Karpas-422 (cell line): ENCODE measurements around the gene MTO1. TPM values are rescaled to one million over a fixed set of nuclear protein-coding genes. Genes with fewer than 3 reads are reported as not detected.
"Not testable (repeated sequence)": the region's sequence is repeated elsewhere in the genome, so short reads cannot be mapped to it uniquely, and the experiment has no call there.

Experiments used
- DNase-seq: peaks from one replicate; pipeline ENCODE4 v3.0.0-alpha.2; 2015
- H2AFZ ChIP-seq: fragments of 200-600 bp; sonication (generic); 2 replicates; pipeline ENCODE4 v1.6.1; 2014; ENCODE audit warnings: antibody characterized with exemption, low read length, mixed read lengths
- H3K27ac ChIP-seq: fragments of 200-600 bp; sonication (generic); 2 replicates; pipeline ENCODE4 v1.5.1; 2014; ENCODE audit warnings: mild to moderate bottlenecking, low read length, moderate library complexity
- H3K27me3 ChIP-seq: fragments of 200-600 bp; sonication (generic); 2 replicates; pipeline ENCODE4 v1.6.1; 2014; ENCODE audit warnings: low read length, mixed read lengths
- H3K36me3 ChIP-seq: fragments of 200-600 bp; sonication (generic); 2 replicates; pipeline ENCODE4 v1.6.1; 2014; ENCODE audit warnings: low read length, mixed read lengths; ENCODE audit not compliant: insufficient read depth
- H3K4me1 ChIP-seq: fragments of 200-600 bp; sonication (generic); 2 replicates; pipeline ENCODE4 v1.6.1; 2014; ENCODE audit warnings: mild to moderate bottlenecking, low read length, mixed read lengths
- H3K4me2 ChIP-seq: fragments of 200-600 bp; sonication (generic); 2 replicates; pipeline ENCODE4 v1.6.1; 2014; ENCODE audit warnings: low read length, low read depth, mild to moderate bottlenecking; ENCODE audit not compliant: poor library complexity, severe bottlenecking
- H3K4me3 ChIP-seq: fragments of 200-600 bp; sonication (generic); 2 replicates; pipeline ENCODE4 v1.5.1; 2014; ENCODE audit warnings: mild to moderate bottlenecking, antibody characterized with exemption, low read length, mixed read lengths
- H3K79me2 ChIP-seq: fragments of 200-600 bp; sonication (generic); 2 replicates; pipeline ENCODE4 v1.6.1; 2014; ENCODE audit warnings: mild to moderate bottlenecking, low read length, mixed read lengths
- H3K9ac ChIP-seq: fragments of 200-600 bp; sonication (generic); 2 replicates; pipeline ENCODE4 v1.6.0; 2014; ENCODE audit warnings: low read length
- H3K9me2 ChIP-seq: fragments of 200-600 bp; sonication (generic), shearing (Covaris generic); replicated peaks from 2 replicates; pipeline ENCODE4 v1.6.0; 2014; ENCODE audit warnings: mild to moderate bottlenecking, low read length, moderate library complexity; ENCODE audit not compliant: insufficient read depth
- H3K9me3 ChIP-seq: fragments of 300-700, 200-600 bp; sonication (generic); 2 replicates; pipeline ENCODE4 v1.6.1; 2014; ENCODE audit warnings: low read length, mixed read lengths
- H4K20me1 ChIP-seq: fragments of 200-600 bp; sonication (generic); 2 replicates; pipeline ENCODE4 v1.6.1; 2014; ENCODE audit warnings: mild to moderate bottlenecking, antibody characterized with exemption, low read length, low read depth; ENCODE audit not compliant: insufficient read depth
- total RNA-seq: library from RNA; depleted of rRNA; stranded (reverse); fragments of >200 nt; shearing (Covaris generic); gene quantifications from 2 replicates; pipeline ENCODE4 v1.2.3, GENCODE V29; 2014; ENCODE audit warnings: low replicate concordance

The MTO1 gene
- total RNA-seq, 1 experiment from 2014 or later, result 65.9 TPM

- Histone ChIP-seq H4K20me1 (no peaks in the 10 kb centered on the region), H3K4me2 (no peak overlapping the region), H3K36me3 (peaks cover under 1% of the 10 kb centered on the region), H3K4me3 (no peak overlapping the region), H3K27me3 (no peaks in the 10 kb centered on the region), H3K9me3 (no peaks in the 10 kb centered on the region), H3K79me2 (peaks cover 6% of the 10 kb centered on the region), H3K27ac (no peak overlapping the region), H3K9ac (no peak overlapping the region), H2AFZ (no peak overlapping the region), H3K4me1 (peaks cover 16% of the 10 kb centered on the region), H3K9me2 (no peaks in the 10 kb centered on the region)
- no peak for DNase-seq
Observed at GRCh38 chr6:73525546-73526330, 64.2 kb downstream of the MTO1 start.

- Histone ChIP-seq H3K4me2 (no peak overlapping the region), H3K9me3 (no peaks in the 10 kb centered on the region), H2AFZ (no peak overlapping the region), H3K36me3 (no peaks in the 10 kb centered on the region), H3K4me1 (peaks cover 5% of the 10 kb centered on the region), H3K27ac (no peak overlapping the region), H3K79me2 (no peaks in the 10 kb centered on the region), H4K20me1 (no peaks in the 10 kb centered on the region), H3K27me3 (no peaks in the 10 kb centered on the region), H3K4me3 (no peak overlapping the region), H3K9ac (no peak overlapping the region), H3K9me2 (no peaks in the 10 kb centered on the region)
- DNase-seq, result no peak
Observed at GRCh38 chr6:73528897-73529296, 67.4 kb downstream of the MTO1 start.

- H3K79me2 ChIP-seq, result no peaks in the 10 kb centered on the region
- no peak overlapping the region for H3K4me3 ChIP-seq
- H3K4me2 ChIP-seq, result no peak overlapping the region
- DNase-seq, result no peak
- H3K9ac ChIP-seq, result no peak overlapping the region
- H3K9me3 ChIP-seq, result no peaks in the 10 kb centered on the region
- H3K27me3 ChIP-seq, result no peaks in the 10 kb centered on the region
- no peaks in the 10 kb centered on the region for H3K36me3 ChIP-seq
- H2AFZ ChIP-seq, result no peak overlapping the region
- no peak overlapping the region for H3K27ac ChIP-seq
- no peaks in the 10 kb centered on the region for H4K20me1 ChIP-seq
- H3K9me2 ChIP-seq, result no peaks in the 10 kb centered on the region
- no peaks in the 10 kb centered on the region for H3K4me1 ChIP-seq
Observed at GRCh38 chr6:73532293-73532692, 70.8 kb downstream of the MTO1 start.

- Histone ChIP-seq H3K4me3 (no peak overlapping the region), H3K9me3 (no peaks in the 10 kb centered on the region), H3K27ac (no peak overlapping the region), H3K79me2 (no peaks in the 10 kb centered on the region), H3K9ac (no peak overlapping the region), H3K27me3 (no peaks in the 10 kb centered on the region), H2AFZ (no peak overlapping the region), H3K36me3 (no peaks in the 10 kb centered on the region), H3K4me2 (no peak overlapping the region), H3K4me1 (no peaks in the 10 kb centered on the region), H4K20me1 (no peaks in the 10 kb centered on the region), H3K9me2 (no peaks in the 10 kb centered on the region)
- no peak for DNase-seq
Observed at GRCh38 chr6:73534628-73535027, 73.1 kb downstream of the MTO1 start.

GRCh38 chr6:73537677-73538076 lies 76.1 kb downstream of the MTO1 start:
- H3K4me2 ChIP-seq, result no peak overlapping the region
- no peak for DNase-seq
- H4K20me1 ChIP-seq, result no peaks in the 10 kb centered on the region
- H2AFZ ChIP-seq, result no peak overlapping the region
- H3K79me2 ChIP-seq, result no peaks in the 10 kb centered on the region
- no peaks in the 10 kb centered on the region for H3K4me1 ChIP-seq
- no peaks in the 10 kb centered on the region for H3K36me3 ChIP-seq
- H3K9me3 ChIP-seq, result no peaks in the 10 kb centered on the region
- no peak overlapping the region for H3K9ac ChIP-seq
- no peaks in the 10 kb centered on the region for H3K9me2 ChIP-seq
- H3K4me3 ChIP-seq, result no peak overlapping the region
- no peaks in the 10 kb centered on the region for H3K27me3 ChIP-seq
- H3K27ac ChIP-seq, result no peak overlapping the region

GRCh38 chr6:73538116-73538779 lies 76.7 kb downstream of the MTO1 start:
- Histone ChIP-seq H3K9ac (no peak overlapping the region), H3K4me1 (no peaks in the 10 kb centered on the region), H3K4me3 (no peak overlapping the region), H3K9me2 (no peaks in the 10 kb centered on the region), H3K36me3 (no peaks in the 10 kb centered on the region), H4K20me1 (no peaks in the 10 kb centered on the region), H2AFZ (no peak overlapping the region), H3K9me3 (no peaks in the 10 kb centered on the region), H3K27me3 (no peaks in the 10 kb centered on the region), H3K27ac (no peak overlapping the region), H3K4me2 (no peak overlapping the region), H3K79me2 (no peaks in the 10 kb centered on the region)
- no peak for DNase-seq

- H3K4me2 ChIP-seq, H4K20me1 ChIP-seq, H3K4me3 ChIP-seq, H3K27ac ChIP-seq, H2AFZ ChIP-seq, H3K79me2 ChIP-seq, DNase-seq, H3K9me2 ChIP-seq, H3K9me3 ChIP-seq, H3K9ac ChIP-seq, H3K36me3 ChIP-seq, H3K27me3 ChIP-seq, H3K4me1 ChIP-seq: not testable (repeated sequence)
Observed at GRCh38 chr6:73542481-73542880, 80.9 kb downstream of the MTO1 start.

- Histone ChIP-seq H3K79me2 (no peaks in the 10 kb centered on the region), H3K27me3 (no peaks in the 10 kb centered on the region), H3K27ac (no peak overlapping the region), H3K36me3 (no peaks in the 10 kb centered on the region), H3K4me2 (no peak overlapping the region), H3K4me3 (no peak overlapping the region), H2AFZ (no peak overlapping the region), H4K20me1 (no peaks in the 10 kb centered on the region), H3K9ac (no peak overlapping the region), H3K9me3 (no peaks in the 10 kb centered on the region), H3K9me2 (no peaks in the 10 kb centered on the region), H3K4me1 (no peaks in the 10 kb centered on the region)
- no peak for DNase-seq
Observed at GRCh38 chr6:73542891-73543290, 81.4 kb downstream of the MTO1 start.
